ENCODE results near the gene MGST3. TPM values are rescaled to one million over a fixed set of nuclear protein-coding genes. Genes with fewer than 3 reads are reported as not detected.
"Not testable (repeated sequence)": the region's sequence is repeated elsewhere in the genome, so short reads cannot be mapped to it uniquely, and the experiment has no call there.

The MGST3 gene
- total RNA-seq, 1 donor from 2014 or later, result 998 TPM

DNA sequence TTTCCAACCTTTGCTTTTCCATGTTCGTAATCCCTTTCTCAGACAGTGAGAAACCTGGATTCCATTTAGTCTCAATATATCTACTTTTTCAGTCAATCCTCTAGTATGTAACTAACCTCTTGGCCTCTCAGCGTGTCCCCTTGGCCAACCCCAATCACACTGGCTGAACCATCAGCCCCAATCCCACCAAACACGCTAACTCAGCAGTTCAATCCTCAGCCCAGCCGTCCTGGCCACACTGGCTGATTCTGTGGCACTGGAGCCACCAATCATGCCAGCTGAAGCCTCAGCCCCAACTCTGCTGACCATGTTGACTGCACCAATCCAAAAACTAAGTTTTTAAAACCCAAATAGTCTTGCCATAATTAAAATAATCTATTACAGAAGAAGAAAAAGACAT, 6.6 kb upstream of the MGST3 start:
- DNase-seq (ENCODE audit: low spot score), result no peak
- intact Hi-C loops (cut with DNase I), result no loop called here

DNA sequence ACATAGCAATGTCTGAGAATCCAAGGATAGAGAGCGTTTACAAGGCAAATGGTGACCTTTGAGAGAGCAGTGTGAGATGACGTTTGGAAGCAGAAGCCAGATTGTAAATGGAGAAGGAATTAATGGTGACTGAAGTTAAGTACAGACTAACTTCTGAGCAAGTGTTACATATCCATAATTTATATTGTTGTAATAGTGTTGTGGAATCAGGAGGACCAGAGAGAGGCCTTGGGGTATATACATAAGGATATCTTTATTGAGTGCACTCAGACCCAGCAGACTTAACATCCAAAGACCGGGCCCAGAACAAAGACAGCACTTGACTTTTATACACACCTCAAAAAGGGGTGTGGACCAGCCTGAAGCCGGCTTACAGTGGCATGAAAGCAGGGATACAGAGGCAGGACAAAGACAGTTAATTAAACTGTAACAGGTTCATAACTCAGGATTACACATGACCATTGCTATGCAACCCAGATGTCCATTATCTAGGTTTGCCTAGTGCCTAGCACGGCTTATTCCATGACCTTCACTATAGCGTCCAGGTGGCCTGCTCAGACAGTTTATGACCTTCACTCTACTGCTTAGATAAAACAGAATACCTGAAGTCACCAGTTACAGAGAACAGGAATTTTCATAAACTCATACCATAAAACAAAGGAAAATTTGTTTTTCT, 2.7 kb upstream of the MGST3 start:
- intact Hi-C loops (cut with DNase I), result no loop called here
- DNase-seq (ENCODE audit: low spot score), result no peak

DNA sequence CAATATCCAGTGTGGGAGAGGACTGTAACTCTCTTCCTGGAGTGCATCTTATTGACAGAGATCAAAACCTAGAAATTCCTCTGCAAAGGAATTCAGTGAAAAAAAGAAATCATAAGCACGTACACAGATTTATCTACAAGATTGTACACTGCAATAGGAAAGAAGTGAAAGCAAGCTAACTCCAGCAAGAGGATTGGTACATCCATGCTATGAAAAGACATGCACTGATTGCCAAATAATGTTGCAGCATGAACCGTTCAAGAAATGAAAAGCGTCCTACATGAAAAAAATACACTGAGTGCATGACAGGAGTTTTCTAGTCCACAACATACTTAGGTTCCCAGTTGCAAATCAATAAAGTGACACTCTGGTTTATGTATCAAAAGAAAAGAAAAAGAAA, 1.9 kb upstream of the MGST3 start:
- DNase-seq (ENCODE audit: low spot score), result no peak
- intact Hi-C loops (cut with DNase I), result no loop called here

DNA sequence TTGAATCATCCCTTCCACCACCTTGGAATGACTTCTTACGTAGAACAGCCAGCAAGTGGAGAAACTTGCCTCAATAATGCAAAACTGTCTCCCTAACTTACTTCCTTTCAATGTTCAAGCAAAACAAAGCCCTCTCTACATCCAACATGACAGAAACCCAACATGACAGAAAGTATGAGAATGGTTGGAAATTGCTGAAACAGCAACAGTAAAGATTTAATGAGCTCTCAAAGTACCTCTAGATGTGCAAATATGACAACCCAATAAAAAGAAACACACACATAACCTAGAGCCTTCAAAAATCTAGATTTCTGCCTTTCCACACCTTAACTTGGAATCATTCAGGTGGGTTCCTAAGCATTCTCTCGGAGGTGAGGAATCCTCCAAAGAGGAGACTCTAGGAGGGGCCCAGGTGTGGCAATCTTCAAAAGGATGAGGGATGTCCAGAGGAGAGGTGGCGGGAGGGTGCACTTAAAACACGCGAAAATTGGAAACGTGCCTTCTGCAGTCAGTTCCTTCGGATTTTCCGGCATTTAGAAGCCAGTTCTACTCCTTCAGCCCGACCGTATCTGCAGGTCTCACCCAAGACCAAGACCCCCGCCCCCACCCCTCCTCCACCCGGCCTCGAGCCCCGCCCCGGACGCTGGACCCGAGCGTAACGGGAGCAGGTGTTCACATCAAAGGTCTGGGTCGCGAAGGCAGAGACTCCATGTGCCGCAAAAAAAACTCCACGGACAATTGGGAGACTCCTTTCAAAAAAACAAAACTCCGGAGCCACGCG, 996 bp upstream of the MGST3 start:
- DNase-seq (ENCODE audit: low spot score), result no peak
- intact Hi-C loops (cut with DNase I), result loop anchor here (2.0 to 10.0 kb wide), 2 partner anchors 29 to 265 kb away; no protein-coding TSS in a partner anchor

GRCh38 chr1:165631342-165632151, 513 bp downstream of the MGST3 start:
- intact Hi-C loops (cut with DNase I), result loop anchor here (2.0 to 10.0 kb wide), 4 partner anchors 31 to 263 kb away; partner anchors contain the start of gene ALDH9A1
- no peak for DNase-seq (ENCODE audit: low spot score)

- intact Hi-C loops (cut with DNase I), result loop anchor here (2.0 to 10.0 kb wide), 3 partner anchors 67 to 263 kb away; partner anchors contain the start of gene ALDH9A1
- no peak for DNase-seq (ENCODE audit: low spot score)
Observed at GRCh38 chr1:165632152-165632469, 1.1 kb downstream of the MGST3 start.

DNA sequence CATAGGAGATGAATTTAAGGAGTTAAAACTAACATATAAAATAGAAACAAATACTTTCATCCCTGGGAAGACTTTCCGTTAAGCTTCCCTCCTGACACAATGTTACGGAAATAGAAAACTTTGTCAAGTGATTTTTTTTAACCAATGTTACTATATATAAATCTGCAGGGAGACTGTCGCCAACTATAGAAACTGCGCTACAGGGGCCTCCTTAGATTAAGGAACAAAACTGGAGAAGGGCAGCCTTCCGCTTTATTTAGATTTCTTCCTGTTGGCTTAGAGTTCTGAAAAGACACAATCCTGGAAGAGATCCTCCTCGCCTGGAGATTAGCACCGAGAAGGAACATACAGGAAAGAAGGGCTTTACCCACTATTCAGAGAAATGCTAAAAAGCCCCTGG, 1.5 kb downstream of the MGST3 start:
- DNase-seq (ENCODE audit: low spot score), result no peak
- intact Hi-C loops (cut with DNase I), result loop anchor here (2.0 to 10.0 kb wide), 3 partner anchors 66 to 262 kb away; partner anchors contain the start of gene ALDH9A1

GRCh38 chr1:165633614-165634013, 2.6 kb downstream of the MGST3 start:
- no peak for DNase-seq (ENCODE audit: low spot score)
- intact Hi-C loops (cut with DNase I), result loop anchor here (2.0 to 10.0 kb wide), 3 partner anchors 65 to 261 kb away; partner anchors contain the start of gene ALDH9A1

- DNase-seq (ENCODE audit: low spot score), result no peak
- intact Hi-C loops (cut with DNase I), result loop anchor here (10.0 kb wide), 1 partner anchor 260 kb away; no protein-coding TSS in a partner anchor
Observed at GRCh38 chr1:165634154-165634921, 3.3 kb downstream of the MGST3 start.

DNA sequence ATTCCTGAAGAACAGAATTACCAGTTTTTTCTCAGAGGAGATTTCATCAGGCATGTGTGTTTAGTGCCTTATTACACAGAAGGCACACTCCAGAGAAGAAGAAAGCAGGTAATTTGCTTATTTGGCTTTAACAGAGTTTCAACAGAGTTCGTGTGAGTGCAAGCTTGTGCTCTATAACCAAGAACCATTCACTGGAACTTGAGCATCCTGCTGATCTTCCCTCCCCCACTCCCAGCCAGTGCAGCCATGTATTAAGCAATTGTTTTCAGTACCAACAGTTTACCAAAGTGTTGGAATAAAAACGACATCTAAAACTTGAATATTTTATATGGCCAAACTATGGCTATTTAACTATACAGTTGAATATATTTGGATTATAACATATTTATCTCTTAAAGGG, 4.3 kb downstream of the MGST3 start:
- no peak for DNase-seq (ENCODE audit: low spot score)
- intact Hi-C loops (cut with DNase I), result loop anchor here (5.0 to 10.0 kb wide), 2 partner anchors 132 to 259 kb away; partner anchors contain the start of gene TMCO1

GRCh38 chr1:165635823-165636222, 4.8 kb downstream of the MGST3 start:
- intact Hi-C loops (cut with DNase I), result loop anchor here (5.0 to 10.0 kb wide), 2 partner anchors 131 to 259 kb away; partner anchors contain the start of gene TMCO1
- DNase-seq (ENCODE audit: low spot score), result no peak

DNA sequence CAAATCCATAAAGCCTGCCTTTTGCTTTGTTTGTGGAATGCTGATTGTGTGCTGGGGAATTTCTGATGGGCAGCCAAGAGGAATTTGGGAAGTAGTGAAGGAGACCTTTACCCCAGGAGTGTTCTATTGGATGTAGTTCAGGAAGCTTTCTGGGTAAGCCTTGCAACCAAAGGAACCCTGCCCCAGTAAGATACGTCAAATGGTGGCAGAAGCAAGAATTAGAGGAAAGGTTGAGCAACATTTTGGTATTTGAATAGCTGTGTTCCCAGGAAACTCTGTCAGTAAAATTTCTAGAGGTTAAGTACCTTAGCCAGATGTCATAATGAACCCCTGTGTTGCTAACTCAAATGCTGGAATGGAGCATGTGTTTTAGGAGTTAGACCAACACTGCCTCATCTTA, 6.4 kb downstream of the MGST3 start:
- intact Hi-C loops (cut with DNase I), result loop anchor here (5.0 to 10.0 kb wide), 2 partner anchors 130 to 257 kb away; partner anchors contain the start of gene TMCO1
- DNase-seq (ENCODE audit: low spot score), result no peak

DNA sequence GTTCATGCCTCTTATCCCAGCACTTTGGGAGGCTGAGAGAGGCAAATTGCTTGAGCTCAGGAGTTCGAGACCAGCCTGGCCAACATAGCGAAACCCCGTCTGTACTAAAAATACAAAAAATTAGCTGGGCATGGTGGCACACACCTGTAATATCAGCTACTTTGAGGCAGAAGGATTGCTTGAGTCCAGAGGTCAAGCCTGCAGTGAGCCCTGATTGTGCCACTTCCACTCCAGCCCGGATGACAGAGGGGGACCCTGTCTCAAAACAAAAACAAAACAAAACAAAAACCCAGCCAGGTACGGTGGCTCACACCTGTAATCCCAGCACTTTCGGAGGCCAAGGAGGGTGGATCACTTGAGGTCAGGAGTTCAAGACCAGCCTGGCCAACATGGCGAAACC, 7.2 kb downstream of the MGST3 start:
- intact Hi-C loops (cut with DNase I), result loop anchor here (5.0 to 10.0 kb wide), 2 partner anchors 129 to 257 kb away; partner anchors contain the start of gene TMCO1
- not testable (repeated sequence) for DNase-seq (ENCODE audit: low spot score)

DNA sequence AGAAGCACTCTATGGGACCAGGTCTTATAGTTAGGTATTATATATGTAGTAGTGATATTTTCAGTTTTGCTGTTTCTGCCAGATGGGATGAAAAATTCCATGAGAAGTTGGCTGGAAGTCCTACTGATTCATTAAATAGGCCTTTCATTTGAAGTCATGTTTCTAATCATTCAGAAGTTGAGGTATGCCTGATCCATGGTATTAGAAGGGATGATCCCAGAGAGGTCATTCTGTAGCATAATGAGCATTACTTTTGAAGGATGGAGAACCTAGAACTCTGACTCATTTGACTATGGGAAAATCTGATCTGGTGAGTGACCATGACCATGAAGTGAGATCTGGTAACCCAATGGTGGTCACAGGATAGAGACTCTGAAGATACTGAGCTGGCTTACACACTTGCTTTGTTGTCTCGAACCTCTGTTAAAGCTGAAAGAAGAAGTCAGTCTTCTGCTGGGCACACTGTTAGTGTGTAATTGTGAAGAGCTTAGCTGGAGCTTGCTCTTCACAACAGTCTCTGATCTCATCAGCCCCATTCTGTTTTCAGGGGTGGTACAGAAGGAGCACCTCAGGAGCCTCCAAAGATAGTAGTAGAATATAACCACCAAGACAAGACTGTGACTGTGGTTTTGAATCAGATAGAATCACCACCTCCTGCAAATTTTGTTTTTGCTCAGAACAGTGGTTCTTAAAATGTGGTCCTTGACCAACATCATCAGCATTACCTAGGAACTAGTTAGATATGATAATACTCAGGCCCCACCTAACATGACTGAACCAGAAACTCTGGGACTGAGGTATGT, 9.0 kb downstream of the MGST3 start:
- no peak for DNase-seq (ENCODE audit: low spot score)
- intact Hi-C loops (cut with DNase I), result loop anchor here (5.0 to 10.0 kb wide), 2 partner anchors 127 to 255 kb away; partner anchors contain the start of gene TMCO1

DNA sequence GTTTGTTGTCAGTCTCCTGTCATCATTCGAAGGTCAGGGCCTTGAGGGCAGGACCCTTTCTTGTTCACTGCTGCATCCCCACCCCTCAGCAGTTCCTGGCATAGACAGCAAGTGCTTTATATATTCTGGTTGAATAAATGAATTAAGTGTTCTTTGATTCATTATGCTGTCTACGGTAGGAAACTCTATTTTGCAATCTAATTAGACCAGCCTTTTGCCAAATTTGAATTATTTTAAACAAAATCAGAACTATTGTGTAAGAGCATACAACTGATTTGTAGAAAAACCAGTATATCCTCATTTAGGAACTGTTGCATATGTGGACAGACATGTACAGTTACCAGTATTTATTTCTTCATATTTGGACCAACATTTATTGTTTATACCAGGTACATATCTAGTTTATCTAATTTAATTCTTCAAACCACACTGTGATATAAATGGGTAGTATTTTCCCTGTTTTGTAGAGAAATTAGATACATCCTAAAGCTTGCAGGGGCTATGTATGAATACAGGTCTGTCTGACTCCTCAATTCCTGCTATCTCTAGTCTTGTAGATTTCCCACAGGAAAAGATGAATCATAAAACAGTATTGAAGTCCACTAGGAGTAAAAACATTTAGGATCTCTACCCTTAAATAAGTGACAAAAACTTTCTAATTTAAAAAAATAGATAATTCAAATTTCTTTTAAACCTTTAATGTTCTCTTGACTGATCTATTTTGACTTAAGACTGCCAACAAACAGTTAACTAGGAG, 10.4 kb downstream of the MGST3 start:
- DNase-seq (ENCODE audit: low spot score), result no peak
- intact Hi-C loops (cut with DNase I), result no loop called here

DNA sequence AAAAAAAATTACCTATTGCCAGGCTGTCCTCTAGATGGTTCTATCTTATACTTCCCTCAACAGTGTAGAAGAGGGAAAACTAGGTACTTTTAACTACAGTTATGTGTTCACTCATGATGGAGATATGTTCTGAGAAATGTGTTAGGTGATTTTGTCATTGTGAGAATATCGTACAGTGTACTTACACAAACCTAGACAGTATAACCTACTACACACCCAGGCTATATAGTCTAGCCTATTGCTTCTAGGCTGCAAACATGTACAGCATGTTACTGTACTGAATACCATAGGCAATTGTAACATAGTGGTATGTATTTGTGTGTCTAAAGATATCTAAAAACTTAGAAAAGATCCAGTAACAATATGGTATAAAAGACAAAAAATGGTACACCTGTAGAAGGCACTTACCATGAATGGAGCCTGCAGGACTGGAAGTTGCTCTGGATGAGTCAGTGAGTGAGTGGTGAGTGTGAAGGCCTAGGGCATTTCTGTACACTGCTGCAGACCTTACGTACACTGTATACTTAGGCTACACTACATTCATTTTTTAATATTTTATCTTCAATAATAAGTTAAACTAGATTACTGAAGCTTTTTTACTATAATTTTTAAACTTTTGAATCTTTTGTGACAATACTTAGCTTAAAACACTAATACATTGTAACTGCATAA, 13.2 kb downstream of the MGST3 start:
- intact Hi-C loops (cut with DNase I), result no loop called here
- no peak for DNase-seq (ENCODE audit: low spot score)
